Transverse colon (tissue), 4 donors: ENCODE results near the gene INTS2. TPM values are rescaled to one million over a fixed set of nuclear protein-coding genes. Genes with fewer than 3 reads are reported as not detected.

Experiments used
- DNase-seq: peaks from one replicate; pipeline ENCODE4 v3.0.0-alpha.2; 2019
- H3K27ac ChIP-seq, 4 donors: fragments of 200-600 bp; sonication (generic); 2 replicates each; pipeline ENCODE4 v1.5.1; 2016 to 2018; ENCODE audit warnings: inconsistent platforms in 4 of 4
- H3K27me3 ChIP-seq: fragments of 200-600 bp; sonication (generic); 2 replicates; pipeline ENCODE4 v1.5.1; 2017; ENCODE audit warnings: inconsistent platforms
- H3K36me3 ChIP-seq, 4 donors: fragments of 200-600 bp; sonication (generic); 2 replicates each; pipeline ENCODE4 v1.5.1; 2017 to 2019; ENCODE audit warnings: inconsistent platforms in 4 of 4
- H3K4me1 ChIP-seq, 4 donors: fragments of 200-600 bp; sonication (generic); 2 replicates each; pipeline ENCODE4 v1.5.1; 2017 to 2020; ENCODE audit warnings: inconsistent platforms in 4 of 4
- H3K4me3 ChIP-seq, 4 donors: fragments of 200-600 bp; sonication (generic); 1 replicate in 1 of 4; 2 replicates in 3 of 4; pipeline versions ENCODE4 v1.5.1 to v1.6.1; 2017 to 2019; ENCODE audit warnings: inconsistent platforms in 4 of 4
- H3K9me3 ChIP-seq, 2 donors: fragments of 200-600 bp; sonication (generic); 2 replicates each; pipeline ENCODE4 v1.5.1; 2017 to 2019; ENCODE audit warnings: inconsistent platforms in 2 of 2
- CTCF ChIP-seq, 5 experiments: fragments of 200-600 bp in 3 of 5; fragments of 450-650 bp in 2 of 5; sonication (generic) in 3 of 5; IDR thresholded peaks; 1 replicate in 2 of 5; 2 replicates in 3 of 5; pipeline ENCODE4 v1.5.1; 2016 to 2017; ENCODE audit warnings: antibody characterized with exemption in 5 of 5, inconsistent platforms in 3 of 5, mild to moderate bottlenecking in 2 of 5, moderate library complexity in 1 of 5
- EP300 ChIP-seq: sonication (generic); formaldehyde crosslinking; IDR thresholded peaks from one replicate; pipeline ENCODE4 v1.6.1; 2017; ENCODE audit warnings: antibody characterized with exemption, low read depth
- POLR2A ChIP-seq: fragments of 450-650 bp; IDR thresholded peaks from one replicate; pipeline ENCODE4 v1.6.1; 2016; ENCODE audit warnings: antibody characterized with exemption, mild to moderate bottlenecking, moderate library complexity
- POLR2AphosphoS5 ChIP-seq, 3 donors: sonication (generic); formaldehyde crosslinking; IDR thresholded peaks; one replicate each; pipeline ENCODE4 v1.6.1; 2016; ENCODE audit warnings: antibody characterized with exemption in 3 of 3
- WGBS, 2 donors: methylation state at CpG; one replicate each; pipeline ENCODE4 v1.1.5; 2018; ENCODE audit warnings: low coverage in 1 of 2; 5-methylcytosine and 5-hydroxymethylcytosine counted together
- in situ Hi-C, 4 donors: fragments of 200-750 bp; cut with MboI; loops; one replicate each; pipeline versions ENCODE4 v1.15.0 to v1.15.1; 2017; ENCODE audit warnings: low sequenced_read_pairs in 3 of 4, low pct_ligation_motif_present in 1 of 4, low pct_unique_long_range_greater_than_20kb in 1 of 4
- intact Hi-C: fragments of 100-400 bp; cut with DNase I; formaldehyde crosslinking; loops from one replicate; pipeline ENCODE4 v1.15.1; 2023; ENCODE audit warnings: low total_unique reads
- total RNA-seq, 4 donors: library from RNA; depleted of rRNA; stranded (reverse); fragments of >200 nt; gene quantifications; one replicate each; pipeline ENCODE4 v1.1.0, GENCODE V29; 2016

INTS2 gene
- total RNA-seq, 4 donors from 2014 or later, result 1.9 to 17.7 (median 7.9) TPM

- 98 to 100% methylated on average over 1 of the region's 1 CpG for WGBS, 2 donors
- Histone ChIP-seq H3K36me3 (no peaks in the 10 kb centered on the region), H3K27ac (no peak overlapping the region), H3K27me3 (no peaks in the 10 kb centered on the region), H3K4me3 (no peak overlapping the region), H3K9me3 (no peaks in the 10 kb centered on the region), H3K4me1 (no peaks in the 10 kb centered on the region)
- in situ Hi-C loops, result loop anchor here (5.0 to 25.0 kb wide), 6 partner anchors 102 to 427 kb away; no protein-coding TSS in a partner anchor
- no peak for DNase-seq
- intact Hi-C loops, result no loop called here
- TF ChIP-seq POLR2A (no peak), EP300 (no peak), CTCF (IDR thresholded peaks at IDR 0.05) (no peak), POLR2AphosphoS5 (IDR thresholded peaks at IDR 0.05) (no peak)
Observed at GRCh38 chr17:61839300-61839786, 88.4 kb downstream of the INTS2 start.

GRCh38 chr17:61837175-61838051 lies 90.4 kb downstream of the INTS2 start:
- Histone ChIP-seq H3K36me3 (no peaks in the 10 kb centered on the region), H3K4me3 (no peak overlapping the region), H3K9me3 (no peaks in the 10 kb centered on the region), H3K27me3 (no peaks in the 10 kb centered on the region), H3K4me1 (no peaks in the 10 kb centered on the region), H3K27ac (no peak overlapping the region)
- intact Hi-C loops (no loop called here), in situ Hi-C loops (loop anchor here (5.0 to 25.0 kb wide), 6 partner anchors 100 to 425 kb away; no protein-coding TSS in a partner anchor)
- TF ChIP-seq EP300 (no peak), CTCF (IDR thresholded peaks at IDR 0.05) (peak; percentile 55 to 73 (median 68))
- 46 to 55% methylated on average over 4 of the region's 4 CpGs for WGBS, 2 donors
- peak; percentile 60 for DNase-seq

GRCh38 chr17:61836266-61837174 lies 91.3 kb downstream of the INTS2 start:
- intact Hi-C loops (no loop called here), in situ Hi-C loops (loop anchor here (5.0 to 25.0 kb wide), 6 partner anchors 99 to 424 kb away; no protein-coding TSS in a partner anchor)
- TF ChIP-seq EP300 (no peak), CTCF (IDR thresholded peaks at IDR 0.05) (no peak), POLR2A (no peak), POLR2AphosphoS5 (IDR thresholded peaks at IDR 0.05) (no peak)
- Histone ChIP-seq H3K4me3 (no peak overlapping the region), H3K27ac (no peak overlapping the region), H3K9me3 (no peaks in the 10 kb centered on the region), H3K27me3 (no peaks in the 10 kb centered on the region), H3K36me3 (no peaks in the 10 kb centered on the region), H3K4me1 (no peaks in the 10 kb centered on the region)
- no peak for DNase-seq
- WGBS, 2 donors, result 73 to 83% methylated on average over 3 of the region's 3 CpGs

- DNase-seq, result no peak
- no peaks in the 10 kb centered on the region for H3K27me3 ChIP-seq
- no peak for TF ChIP-seq POLR2AphosphoS5 (IDR thresholded peaks at IDR 0.05)
- no peak for TF ChIP-seq CTCF (IDR thresholded peaks at IDR 0.05)
- no peak for TF ChIP-seq POLR2A
- TF ChIP-seq EP300, result no peak
- no peaks in the 10 kb centered on the region for H3K4me1 ChIP-seq
- intact Hi-C loops (no loop called here), in situ Hi-C loops (loop anchor here (5.0 to 25.0 kb wide), 6 partner anchors 98 to 423 kb away; no protein-coding TSS in a partner anchor)
- WGBS, 2 donors, result 83 to 94% methylated on average over 1 of the region's 1 CpG
- H3K4me3 ChIP-seq, result no peak overlapping the region
- H3K36me3 ChIP-seq, result no peaks in the 10 kb centered on the region
- no peak overlapping the region for H3K27ac ChIP-seq
- H3K9me3 ChIP-seq, result no peaks in the 10 kb centered on the region
Observed at GRCh38 chr17:61835606-61836005, 92.2 kb downstream of the INTS2 start.
